Measurements from ENCODE around the gene SLC6A17. TPM values are rescaled to one million over a fixed set of nuclear protein-coding genes. Genes with fewer than 3 reads are reported as not detected.

The SLC6A17 gene
- total RNA-seq, 4 donors from 2014 or later: 0.06 to 0.19 (median 0.12) TPM; not detected in 1

Other genes with a start within 250 kb of the SLC6A17 start
- gene CSF1, start 239.6 kb upstream of the SLC6A17 start, total RNA-seq: 100 to 1,000 TPM; 103 to 158 (median 118) TPM
- 100 to 1,000 TPM in 2 of 4 donors, 10 to 100 TPM in 2; 76.0 to 107 (median 95.8) TPM for gene AHCYL1, start 165.7 kb upstream of the SLC6A17 start, total RNA-seq
- gene STRIP1, start 115.9 kb upstream of the SLC6A17 start, total RNA-seq: 10 to 100 TPM; 36.7 to 50.7 (median 46.1) TPM
- not detected for gene ALX3, start 79.8 kb upstream of the SLC6A17 start, total RNA-seq
- under 1 TPM in 2 of 4 donors, not detected in 2; 0.46 to 0.63 TPM for gene UBL4B, start 38.1 kb upstream of the SLC6A17 start, total RNA-seq
- 10 to 100 TPM in 1 of 4 donors, 1 to 10 TPM in 3; 4.4 to 12.0 (median 6.7) TPM for gene KCNC4, start 59.8 kb downstream of the SLC6A17 start, total RNA-seq
- 10 to 100 TPM; 28.7 to 55.0 (median 35.1) TPM for gene RBM15, start 188.9 kb downstream of the SLC6A17 start, total RNA-seq
- gene SLC16A4, start 240.5 kb downstream of the SLC6A17 start, total RNA-seq: 10 to 100 TPM in 1 of 4 donors, 1 to 10 TPM in 3; 9.1 to 19.8 (median 9.7) TPM